NCI-H345 treated with DMSO at 0.1 percent for 48 hours (cell line): ENCODE results near the gene PPIP5K1.
"Not testable (repeated sequence)": the region's sequence is repeated elsewhere in the genome, so short reads cannot be mapped to it uniquely, and the experiment has no call there.

Source experiments
- DNase-seq: peaks from one replicate; lab custom pipeline; 2025; ENCODE audit not compliant: unreplicated experiment; lab: John Stamatoyannopoulos, UW

The PPIP5K1 gene

GRCh38 chr15:43589778-43590466 is at the start of gene PPIP5K1:
TSS of gene PPIP5K1 (minus strand) at chr15:43590208. CDS start at chr15:43584504, 5,704 bp downstream.
- DNase-seq, result not testable (repeated sequence)

DNA sequence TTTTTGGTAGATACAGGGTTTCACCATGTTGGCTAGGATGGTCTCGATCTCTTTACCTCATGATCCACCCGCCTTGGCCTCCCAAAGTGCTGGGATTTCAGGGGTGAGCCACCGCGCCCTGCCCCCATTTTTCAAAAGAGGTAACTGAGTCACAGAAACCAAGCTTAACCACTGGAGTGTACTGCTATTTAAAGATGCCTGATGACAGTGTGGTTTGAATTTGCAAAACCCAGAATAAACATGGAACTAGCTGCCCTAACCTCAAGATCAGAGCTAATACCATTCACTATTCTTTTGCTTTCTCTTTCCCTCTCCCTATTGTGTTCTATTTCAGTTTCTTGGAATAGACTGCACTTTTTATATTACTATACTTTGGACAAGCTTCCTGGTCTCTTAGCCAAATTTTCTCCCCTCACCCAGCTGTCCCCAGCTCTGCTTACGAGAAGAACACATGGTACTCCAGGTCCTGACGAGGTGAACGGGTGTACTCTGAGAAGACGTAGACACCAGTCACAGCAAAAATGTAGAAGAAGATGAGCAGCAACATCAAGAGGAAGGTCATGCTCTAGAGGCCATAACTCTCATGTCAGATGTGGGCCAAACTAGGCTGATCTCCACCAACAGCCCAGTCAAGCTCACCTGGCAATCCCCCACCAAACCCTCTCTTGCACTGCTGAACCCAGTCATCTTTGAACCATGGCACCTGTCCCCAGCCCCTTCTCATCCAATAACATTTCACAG is 48.6 kb upstream of the PPIP5K1 start:
- not testable (repeated sequence) for DNase-seq

GRCh38 chr15:43626937-43627336 is 36.9 kb upstream of the PPIP5K1 start:
- DNase-seq, result not testable (repeated sequence)

- no peak for DNase-seq
These were observed 35.1 kb upstream of the PPIP5K1 start for GRCh38 chr15:43625106-43625505.

GRCh38 chr15:43622068-43622799 is 32.2 kb upstream of the PPIP5K1 start:
- not testable (repeated sequence) for DNase-seq

DNA sequence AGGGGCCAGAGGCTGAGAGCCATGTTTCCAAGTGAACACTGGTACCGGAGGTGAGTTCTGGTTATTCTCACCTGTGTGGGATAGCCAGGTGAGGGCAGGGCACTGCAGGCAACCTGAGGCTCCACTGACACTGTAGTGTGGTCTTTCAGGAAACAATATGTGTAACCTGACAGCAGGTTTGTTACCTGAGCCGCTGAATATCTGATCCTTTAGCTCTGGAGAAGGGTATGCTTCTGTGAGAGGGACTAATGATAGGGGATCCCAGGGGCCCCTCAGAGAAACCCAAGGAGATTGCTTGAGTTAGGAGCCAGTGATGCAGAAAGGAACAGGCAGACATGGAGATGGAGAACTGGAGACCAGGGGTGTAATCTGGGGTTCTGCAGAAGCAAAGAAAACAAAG is 28.7 kb upstream of the PPIP5K1 start, which contains the start of gene STRC:
Gene STRC (minus strand): TSS at position 101 of the 400 bp plus-strand sequence. CDS start 78 bp downstream, at position 23.
- DNase-seq, result not testable (repeated sequence)

DNA sequence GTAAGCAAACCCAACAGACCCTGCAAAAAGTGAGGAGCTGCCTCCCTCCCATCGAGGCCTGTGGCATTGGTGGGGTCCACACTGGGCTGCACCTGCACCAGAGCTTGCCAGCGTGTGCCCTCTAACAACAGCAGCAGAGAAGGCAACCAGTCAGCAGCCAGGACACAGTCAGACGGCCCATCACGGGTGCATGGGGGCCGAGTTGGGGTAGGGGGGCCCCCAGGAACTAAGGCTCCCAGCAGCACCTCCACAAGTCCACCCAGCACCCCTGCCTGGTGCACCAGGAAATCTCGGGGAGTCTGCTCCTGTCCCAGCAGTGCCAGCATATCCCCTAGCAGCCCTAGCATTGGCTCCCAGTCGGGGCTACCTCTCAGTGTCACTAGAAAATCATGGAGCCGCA is 27.7 kb upstream of the PPIP5K1 start:
- not testable (repeated sequence) for DNase-seq

DNA sequence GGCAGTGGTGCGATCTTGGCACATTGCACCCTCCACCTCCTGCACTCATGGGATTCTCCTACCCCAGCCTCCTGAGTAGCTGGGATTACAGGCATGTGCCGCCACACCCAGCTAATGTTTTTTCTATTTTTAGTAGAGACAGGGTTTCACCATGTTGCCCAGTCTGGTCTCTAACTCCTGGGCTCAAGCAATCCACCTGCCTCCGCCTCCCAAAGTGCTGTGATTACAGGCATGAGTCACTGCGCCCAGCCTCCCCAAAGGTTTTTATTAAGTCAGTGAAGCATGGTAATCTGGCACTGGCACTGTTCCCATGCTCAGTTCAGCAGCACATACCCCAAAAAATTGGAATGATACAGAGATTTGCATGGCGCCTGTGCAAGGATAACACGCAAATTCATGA is 12.2 kb upstream of the PPIP5K1 start:
- not testable (repeated sequence) for DNase-seq

GRCh38 chr15:43600200-43600599 is 10.2 kb upstream of the PPIP5K1 start:
- not testable (repeated sequence) for DNase-seq

GRCh38 chr15:43599131-43599530 is 9.1 kb upstream of the PPIP5K1 start:
- not testable (repeated sequence) for DNase-seq

- DNase-seq, result not testable (repeated sequence)
These were observed 3.6 kb upstream of the PPIP5K1 start, which contains the start of gene CKMT1B for GRCh38 chr15:43593328-43594190. TSS of gene CKMT1B (plus strand) at chr15:43594027. CDS start at chr15:43594219, 192 bp downstream.

- not testable (repeated sequence) for DNase-seq
These were observed 2.8 kb upstream of the PPIP5K1 start for GRCh38 chr15:43592841-43593240.

DNA sequence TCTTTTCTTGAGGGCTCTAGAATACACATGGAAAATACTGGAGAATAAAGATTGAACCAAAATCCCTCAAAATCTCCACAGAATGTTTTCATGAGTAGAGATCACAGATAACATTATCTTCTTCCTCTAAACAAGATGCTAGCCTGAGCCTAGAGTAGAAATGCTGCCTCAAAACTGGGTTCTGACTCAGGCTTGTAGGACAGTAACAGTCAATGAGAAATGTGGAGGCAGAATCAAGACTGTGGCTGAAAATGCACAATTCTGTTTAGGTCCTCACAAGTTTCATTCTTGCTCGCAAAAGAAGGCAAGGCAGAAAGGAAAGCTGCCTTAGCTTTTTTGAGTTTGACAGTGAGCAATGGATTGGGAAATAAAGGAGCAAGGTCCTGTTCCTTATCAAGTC is 15.4 kb downstream of the PPIP5K1 start:
- not testable (repeated sequence) for DNase-seq

DNA sequence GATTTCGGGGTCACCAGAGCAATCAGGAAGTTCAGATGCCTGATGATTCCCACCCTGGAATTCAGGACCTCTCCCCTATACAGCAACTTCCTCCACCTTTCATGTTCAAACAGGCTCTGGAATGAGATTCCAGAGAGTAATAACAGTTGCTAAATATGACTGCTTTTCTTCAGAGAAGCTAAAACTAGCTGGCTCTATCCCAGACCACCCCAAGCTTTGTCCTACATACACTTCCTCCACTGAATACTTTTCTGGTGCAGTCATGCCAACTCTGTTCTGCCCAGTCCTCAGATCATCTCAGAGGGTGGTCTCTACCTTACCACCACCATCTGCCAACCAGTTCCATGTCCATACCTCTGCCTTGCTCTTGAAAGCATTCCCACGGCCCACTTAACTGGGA is 23.4 kb downstream of the PPIP5K1 start:
- DNase-seq, result not testable (repeated sequence)

- not testable (repeated sequence) for DNase-seq
These were observed 26.2 kb downstream of the PPIP5K1 start for GRCh38 chr15:43563793-43564192.

DNA sequence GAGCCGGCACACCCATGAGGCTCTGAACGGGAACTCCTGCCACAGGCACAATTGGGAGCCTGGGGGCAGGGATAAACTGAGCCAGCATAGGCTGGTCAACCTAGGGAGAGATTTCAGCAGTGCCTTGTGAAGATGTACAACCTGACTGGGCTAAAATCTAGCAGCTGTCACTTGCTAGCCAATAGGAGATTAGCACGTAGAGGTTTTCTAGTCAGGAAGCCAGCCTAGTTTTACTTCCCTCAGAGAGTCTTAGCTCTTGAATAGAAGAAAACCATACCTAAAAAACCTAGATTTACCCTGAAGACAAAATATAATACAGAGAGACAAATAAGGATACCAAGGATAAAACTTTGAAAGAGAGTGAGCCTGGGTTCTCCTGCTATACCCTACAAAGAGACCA is 27.3 kb downstream of the PPIP5K1 start:
- not testable (repeated sequence) for DNase-seq

GRCh38 chr15:43552986-43553385 is 37.0 kb downstream of the PPIP5K1 start:
- DNase-seq, result no peak

DNA sequence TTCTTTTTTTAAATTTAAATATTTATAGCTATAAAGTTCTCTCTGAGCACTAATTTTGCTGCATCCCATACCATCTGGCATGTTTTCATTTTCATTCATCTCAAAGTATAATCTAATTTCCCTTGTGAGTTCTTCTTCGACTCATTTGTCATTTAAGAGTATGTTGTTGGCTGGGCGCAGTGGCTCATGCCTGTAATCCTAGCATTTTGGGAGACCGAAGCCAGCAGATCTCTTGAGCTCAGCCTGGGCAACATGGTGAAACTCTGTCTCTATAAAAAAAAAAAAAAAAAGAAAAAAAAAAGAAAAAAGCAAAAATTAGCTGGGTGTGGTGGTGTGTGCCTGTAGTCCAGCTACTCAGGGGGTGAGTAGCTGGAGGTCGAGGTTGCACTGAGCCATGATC is 37.8 kb downstream of the PPIP5K1 start:
- no peak for DNase-seq

GRCh38 chr15:43550527-43551363 is 39.3 kb downstream of the PPIP5K1 start:
- DNase-seq, result no peak
